SJCRH30 (cell line): ENCODE results near the gene ANP32D. TPM values are rescaled to one million over a fixed set of nuclear protein-coding genes. Genes with fewer than 3 reads are reported as not detected.
"Not testable (repeated sequence)": the region's sequence is repeated elsewhere in the genome, so short reads cannot be mapped to it uniquely, and the experiment has no call there.

Experiments used
- DNase-seq, 2 experiments: peaks; one replicate each; pipeline ENCODE4 v3.0.0-alpha.2; 2015 to 2020
- H3K27ac ChIP-seq: fragments of 250-450 bp; sonication (Bioruptor Pico); 2 replicates; pipeline ENCODE4 v1.5.1; 2020; ENCODE audit warnings: mild to moderate bottlenecking, moderate library complexity
- H3K27me3 ChIP-seq: fragments of 250-450 bp; sonication (Bioruptor Pico); 2 replicates; pipeline ENCODE4 v1.5.1; 2020; ENCODE audit warnings: mild to moderate bottlenecking, moderate library complexity
- H3K36me3 ChIP-seq: fragments of 250-450 bp; sonication (Bioruptor Pico); 2 replicates; pipeline ENCODE4 v1.5.1; 2020; ENCODE audit warnings: mild to moderate bottlenecking, moderate library complexity
- H3K4me1 ChIP-seq: fragments of 250-450 bp; sonication (Bioruptor Pico); 2 replicates; pipeline ENCODE4 v1.5.1; 2020; ENCODE audit warnings: mild to moderate bottlenecking, moderate library complexity
- H3K4me3 ChIP-seq: fragments of 250-450 bp; sonication (Bioruptor Pico); 2 replicates; pipeline ENCODE4 v1.5.1; 2020; ENCODE audit warnings: mild to moderate bottlenecking, moderate library complexity
- H3K9me3 ChIP-seq: fragments of 250-450 bp; sonication (Bioruptor Pico); replicated peaks from 2 replicates; pipeline ENCODE4 v1.5.1; 2020; ENCODE audit warnings: mild to moderate bottlenecking, moderate library complexity
- total RNA-seq: library from RNA; depleted of rRNA; stranded (reverse); fragments of >200 nt; shearing (Covaris generic); gene quantifications from 2 replicates; pipeline ENCODE4 v1.2.3, GENCODE V29; 2014

The ANP32D gene
- total RNA-seq, 1 experiment from 2014 or later, result 0.18 TPM

DNA sequence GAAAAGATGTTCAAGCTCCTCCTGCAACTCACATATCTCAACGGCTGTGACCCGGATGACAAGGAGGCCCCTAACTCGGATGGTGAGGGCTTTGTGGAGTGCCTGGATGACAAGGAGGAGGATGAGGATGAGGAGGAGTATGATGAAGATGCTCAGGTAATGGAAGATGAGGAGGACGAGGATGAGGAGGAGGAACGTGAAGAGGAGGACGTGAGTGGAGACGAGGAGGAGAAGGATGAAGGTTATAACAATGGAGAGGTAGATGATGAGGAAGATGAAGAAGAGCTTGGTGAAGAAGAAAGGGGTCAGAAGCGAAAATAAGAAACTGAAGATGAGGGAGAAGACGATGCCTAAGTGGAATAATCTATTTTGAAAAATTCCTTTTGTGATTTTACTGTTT is 702 bp downstream of the ANP32D start:
- no peak for DNase-seq
- Histone ChIP-seq H3K4me3 (no peak overlapping the region), H3K36me3 (no peaks in the 10 kb centered on the region), H3K27ac (no peak overlapping the region), H3K9me3 (0 out of 2 replicates have a peak, but pooled peaks cover 6% of the 10 kb centered on the region), H3K4me1 (no peaks in the 10 kb centered on the region), H3K27me3 (no peaks in the 10 kb centered on the region)

- not testable (repeated sequence) for H3K4me3 ChIP-seq, H3K27ac ChIP-seq, H3K27me3 ChIP-seq, H3K9me3 ChIP-seq, H3K36me3 ChIP-seq, H3K4me1 ChIP-seq, DNase-seq
These were observed 2.1 kb downstream of the ANP32D start for GRCh38 chr12:48474497-48474896.

DNA sequence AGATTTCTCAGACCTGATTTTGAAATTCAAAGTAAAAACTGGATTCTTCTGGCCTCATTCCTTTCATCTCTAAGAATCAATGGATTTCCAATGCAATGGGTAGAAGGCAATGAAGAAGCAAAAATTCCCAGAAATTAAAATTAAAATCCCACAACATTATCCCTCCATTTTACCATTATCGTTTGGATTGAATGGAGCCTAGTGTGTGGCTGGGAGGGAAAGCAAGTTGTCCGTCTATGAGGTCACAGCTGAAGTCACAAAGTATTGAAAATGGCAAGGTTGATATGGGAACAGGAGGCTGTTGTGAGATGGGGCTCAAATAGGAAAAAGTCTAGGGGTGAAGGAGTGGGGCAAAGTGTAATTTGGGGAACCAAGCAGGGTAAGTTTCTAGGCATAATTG is 9.8 kb downstream of the ANP32D start, which contains the start of gene C12orf54:
Gene C12orf54, plus strand, starts transcription at position 301 of the 400 bp plus-strand sequence. CDS start 799 bp downstream, outside the sequence.
- no peak within 1 kb of the TSS for H3K4me3 ChIP-seq
- DNase-seq, result no peak
- H3K4me1 ChIP-seq, result no peaks in the 10 kb centered on the region
- H3K9me3 ChIP-seq, result no peaks in the 10 kb centered on the region
- H3K36me3 ChIP-seq, result no peaks in the 10 kb centered on the region
- no peak within 1 kb of the TSS for H3K27ac ChIP-seq
- no peaks in the 10 kb centered on the region for H3K27me3 ChIP-seq

DNA sequence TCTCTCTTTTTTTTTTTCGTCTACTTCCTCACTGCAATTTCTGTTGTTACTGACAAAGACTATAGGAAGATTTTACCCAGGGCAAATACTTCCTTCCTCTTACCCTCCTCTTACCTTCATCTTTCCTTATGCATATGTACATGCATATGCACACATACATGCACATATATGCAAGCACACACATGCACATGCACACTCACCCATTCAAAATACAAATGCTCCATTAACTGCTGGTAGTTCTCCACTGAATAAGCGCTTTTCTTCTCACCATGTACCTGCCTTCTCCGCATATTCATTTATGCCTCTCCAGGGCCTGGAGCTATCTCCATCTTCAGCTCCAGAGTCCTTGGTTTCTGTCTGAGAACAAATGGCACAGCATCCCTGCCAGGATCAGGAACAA is 10.6 kb downstream of the ANP32D start:
- no peak overlapping the region for H3K27ac ChIP-seq
- H3K4me1 ChIP-seq, result no peaks in the 10 kb centered on the region
- DNase-seq, result no peak
- H3K4me3 ChIP-seq, result no peak overlapping the region
- no peaks in the 10 kb centered on the region for H3K27me3 ChIP-seq
- no peaks in the 10 kb centered on the region for H3K9me3 ChIP-seq
- no peaks in the 10 kb centered on the region for H3K36me3 ChIP-seq

- Histone ChIP-seq H3K4me1 (no peaks in the 10 kb centered on the region), H3K27ac (no peak overlapping the region), H3K4me3 (no peak overlapping the region), H3K36me3 (no peaks in the 10 kb centered on the region), H3K9me3 (no peaks in the 10 kb centered on the region), H3K27me3 (0 out of 2 replicates have a peak, but pooled peaks cover 6% of the 10 kb centered on the region)
- no peak for DNase-seq
These were observed 13.9 kb downstream of the ANP32D start for GRCh38 chr12:48486261-48486660.

- H3K27me3 ChIP-seq, result 0 out of 2 replicates have a peak, but pooled peaks cover 6% of the 10 kb centered on the region
- no peak for DNase-seq
These were observed 14.3 kb downstream of the ANP32D start for GRCh38 chr12:48486679-48487078.

DNA sequence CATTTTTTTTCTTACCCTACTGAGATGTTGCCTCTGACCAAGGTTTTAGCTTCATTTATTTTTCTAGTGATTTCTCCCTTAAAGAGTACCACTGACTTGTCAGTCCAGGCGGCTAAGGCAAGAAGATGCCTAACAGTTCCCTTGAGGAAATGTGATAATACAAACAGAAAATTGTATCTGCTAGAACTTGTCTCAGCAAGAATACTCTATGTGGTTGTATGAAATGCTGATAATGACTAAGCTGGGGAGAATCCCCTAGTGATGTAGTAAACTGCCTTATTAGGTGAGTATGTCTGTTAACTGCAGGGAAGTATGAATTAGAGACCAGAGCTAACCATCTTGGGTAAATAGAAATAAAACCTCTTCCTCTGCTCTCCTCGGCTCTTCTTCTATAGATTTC is 16.7 kb downstream of the ANP32D start:
- Histone ChIP-seq H3K27me3 (peaks cover 13% of the 10 kb centered on the region; the same call in 1 of the 2 replicates), H3K36me3 (no peaks in the 10 kb centered on the region), H3K9me3 (no peaks in the 10 kb centered on the region), H3K27ac (no peak overlapping the region), H3K4me3 (no peak overlapping the region), H3K4me1 (no peaks in the 10 kb centered on the region)
- DNase-seq, result no peak

More at GRCh38 chr12:48486679-48487078, 14.3 kb downstream of the ANP32D start:
- Histone ChIP-seq H3K4me1 (no peaks in the 10 kb centered on the region), H3K36me3 (no peaks in the 10 kb centered on the region), H3K4me3 (no peak overlapping the region), H3K27ac (no peak overlapping the region), H3K9me3 (no peaks in the 10 kb centered on the region)

GRCh38 chr12:48489456-48489855 is 17.1 kb downstream of the ANP32D start:
- not testable (repeated sequence) for H3K4me3 ChIP-seq, H3K36me3 ChIP-seq, H3K27ac ChIP-seq, H3K9me3 ChIP-seq, H3K4me1 ChIP-seq, DNase-seq
- peaks cover 13% of the 10 kb centered on the region; the same call in 1 of the 2 replicates for H3K27me3 ChIP-seq

DNA sequence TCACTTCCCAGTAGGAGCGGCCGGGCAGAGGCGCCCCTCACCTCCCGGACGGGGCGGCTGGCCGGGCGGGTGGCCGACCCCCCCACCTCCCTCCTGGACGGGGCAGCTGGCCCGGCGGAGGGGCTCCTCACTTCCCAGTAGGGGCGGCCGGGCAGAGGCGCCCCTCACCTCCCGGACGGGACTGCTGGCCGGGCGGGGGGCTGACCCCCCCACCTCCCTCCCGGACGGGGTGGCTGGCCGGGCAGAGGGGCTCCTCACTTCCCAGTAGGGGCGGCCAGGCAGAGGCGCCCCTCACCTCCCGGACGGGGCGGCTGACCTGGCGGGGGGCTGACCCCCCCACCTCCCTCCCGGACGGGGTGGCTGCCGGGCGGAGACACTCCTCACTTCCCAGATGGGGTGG is 27.9 kb downstream of the ANP32D start:
- H3K27me3 ChIP-seq, H3K27ac ChIP-seq, H3K4me3 ChIP-seq, H3K36me3 ChIP-seq, H3K4me1 ChIP-seq, DNase-seq, H3K9me3 ChIP-seq: not testable (repeated sequence)

- not testable (repeated sequence) for H3K9me3 ChIP-seq, H3K4me1 ChIP-seq, DNase-seq, H3K27me3 ChIP-seq, H3K4me3 ChIP-seq, H3K27ac ChIP-seq, H3K36me3 ChIP-seq
These were observed 34.5 kb downstream of the ANP32D start for GRCh38 chr12:48506836-48507235.

DNA sequence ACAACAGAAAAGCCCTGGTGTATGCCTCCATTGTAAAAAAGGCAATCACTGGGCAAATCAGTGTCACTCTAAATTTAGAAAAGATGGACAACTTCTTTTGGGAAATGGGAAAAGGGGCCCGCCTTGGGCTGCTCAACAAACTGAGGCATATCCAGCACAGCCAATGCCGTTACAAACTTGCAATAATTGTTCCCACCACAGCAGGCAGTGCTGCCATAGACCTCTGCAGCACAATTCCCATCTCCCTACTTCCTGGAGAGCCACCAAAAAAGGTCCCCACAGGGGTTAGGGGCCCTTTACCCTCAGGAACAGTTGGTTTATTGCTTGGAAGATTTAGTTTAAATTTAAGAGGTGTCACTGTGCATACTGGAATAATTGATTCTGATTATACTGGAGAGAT is 36.6 kb downstream of the ANP32D start:
- DNase-seq, result no peak
- H3K9me3 ChIP-seq, result no peaks in the 10 kb centered on the region
- H3K36me3 ChIP-seq, result no peaks in the 10 kb centered on the region
- H3K4me3 ChIP-seq, result no peak overlapping the region
- H3K27me3 ChIP-seq, result no peaks in the 10 kb centered on the region; the same call in 1 of the 2 replicates
- no peaks in the 10 kb centered on the region for H3K4me1 ChIP-seq
- no peak overlapping the region for H3K27ac ChIP-seq

GRCh38 chr12:48510111-48510510 is 37.8 kb downstream of the ANP32D start:
- H3K27me3 ChIP-seq, result no peaks in the 10 kb centered on the region; the same call in 1 of the 2 replicates
- H3K4me3 ChIP-seq, result no peak overlapping the region
- no peaks in the 10 kb centered on the region for H3K9me3 ChIP-seq
- H3K27ac ChIP-seq, result no peak overlapping the region
- H3K36me3 ChIP-seq, result no peaks in the 10 kb centered on the region
- no peaks in the 10 kb centered on the region for H3K4me1 ChIP-seq
- DNase-seq, result no peak

- no peak overlapping the region for H3K27ac ChIP-seq
- H3K9me3 ChIP-seq, result no peaks in the 10 kb centered on the region
- H3K36me3 ChIP-seq, result no peaks in the 10 kb centered on the region
- H3K4me3 ChIP-seq, result no peak overlapping the region
- DNase-seq, result no peak
- no peaks in the 10 kb centered on the region; the same call in 1 of the 2 replicates for H3K27me3 ChIP-seq
- H3K4me1 ChIP-seq, result no peaks in the 10 kb centered on the region
These were observed 40.5 kb downstream of the ANP32D start for GRCh38 chr12:48512855-48513254.

GRCh38 chr12:48514728-48515127 is 42.4 kb downstream of the ANP32D start:
- Histone ChIP-seq H3K27me3 (no peaks in the 10 kb centered on the region), H3K27ac (no peak overlapping the region), H3K36me3 (no peaks in the 10 kb centered on the region), H3K9me3 (no peaks in the 10 kb centered on the region), H3K4me3 (no peak overlapping the region), H3K4me1 (no peaks in the 10 kb centered on the region)
- DNase-seq, result no peak

- H3K27me3 ChIP-seq, DNase-seq, H3K4me3 ChIP-seq, H3K9me3 ChIP-seq, H3K36me3 ChIP-seq, H3K4me1 ChIP-seq, H3K27ac ChIP-seq: not testable (repeated sequence)
These were observed 48.0 kb downstream of the ANP32D start for GRCh38 chr12:48520381-48520780.
